Ishikawa (cell line): Measurements from ENCODE around the gene NXF3.

Source experiments
- CEBPB ChIP-seq: IDR thresholded peaks from 2 replicates; pipeline ENCODE4 v1.6.1; 2012
- CREB1 ChIP-seq: IDR thresholded peaks from 2 replicates; pipeline ENCODE4 v1.6.1; 2012; ENCODE audit warnings: low read depth
- EGR1 ChIP-seq: IDR thresholded peaks from 2 replicates; pipeline ENCODE4 v1.6.1; 2012
- EP300 ChIP-seq: IDR thresholded peaks from 2 replicates; pipeline ENCODE4 v1.6.1; 2012; ENCODE audit warnings: borderline replicate concordance
- FOXM1 ChIP-seq: IDR thresholded peaks from 2 replicates; pipeline ENCODE4 v1.6.1; 2012; ENCODE audit warnings: low read depth, borderline replicate concordance
- NFIC ChIP-seq: IDR thresholded peaks from 2 replicates; pipeline ENCODE4 v1.6.1; 2012
- RAD21 ChIP-seq: IDR thresholded peaks from 2 replicates; pipeline ENCODE4 v1.6.1; 2012; ENCODE audit warnings: low read depth
- REST ChIP-seq: IDR thresholded peaks from 2 replicates; pipeline ENCODE4 v1.6.1; 2012; ENCODE audit warnings: low read depth, mild to moderate bottlenecking
- TAF1 ChIP-seq: IDR thresholded peaks from 2 replicates; pipeline ENCODE4 v1.6.1; 2012; ENCODE audit warnings: low read depth, mild to moderate bottlenecking
- TCF12 ChIP-seq: IDR thresholded peaks from 2 replicates; pipeline ENCODE4 v1.6.1; 2012; ENCODE audit warnings: low read depth
- TEAD4 ChIP-seq: IDR thresholded peaks from 2 replicates; pipeline ENCODE4 v1.6.1; 2012
- YY1 ChIP-seq: IDR thresholded peaks from 2 replicates; pipeline ENCODE4 v1.6.1; 2012; ENCODE audit warnings: low read depth
- ZBTB7A ChIP-seq: IDR thresholded peaks from 2 replicates; pipeline ENCODE4 v1.6.1; 2012; ENCODE audit warnings: low read depth
- TF ChIP-seq, protein P1 (sequence below): IDR thresholded peaks from 2 replicates; pipeline ENCODE4 v1.6.1; 2012
- TF ChIP-seq, protein P2 (sequence below): IDR thresholded peaks from 2 replicates; pipeline ENCODE4 v1.6.1; 2012

NXF3 gene

GRCh38 chrX:103101299-103102042, 8.5 kb upstream of the NXF3 start:
- TF ChIP-seq, protein P1, sequence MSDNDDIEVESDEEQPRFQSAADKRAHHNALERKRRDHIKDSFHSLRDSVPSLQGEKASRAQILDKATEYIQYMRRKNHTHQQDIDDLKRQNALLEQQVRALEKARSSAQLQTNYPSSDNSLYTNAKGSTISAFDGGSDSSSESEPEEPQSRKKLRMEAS, result no peak
- no peak for TF ChIP-seq TCF12
- TF ChIP-seq REST, result no peak
- no peak for TF ChIP-seq YY1
- TF ChIP-seq ZBTB7A, result no peak
- TF ChIP-seq EP300, result no peak
- no peak for TF ChIP-seq TAF1
- TF ChIP-seq CEBPB, result no peak
- TF ChIP-seq CREB1, result no peak
- TF ChIP-seq FOXM1, result no peak

- TF ChIP-seq EP300 (no peak), CREB1 (no peak), TAF1 (no peak), FOXM1 (no peak), REST (no peak), NFIC (no peak), RAD21 (no peak), TEAD4 (no peak), CEBPB (no peak), TCF12 (no peak), YY1 (no peak), EGR1 (no peak), ZBTB7A (no peak)
- TF ChIP-seq, protein P1, result no peak
- TF ChIP-seq, protein P2, sequence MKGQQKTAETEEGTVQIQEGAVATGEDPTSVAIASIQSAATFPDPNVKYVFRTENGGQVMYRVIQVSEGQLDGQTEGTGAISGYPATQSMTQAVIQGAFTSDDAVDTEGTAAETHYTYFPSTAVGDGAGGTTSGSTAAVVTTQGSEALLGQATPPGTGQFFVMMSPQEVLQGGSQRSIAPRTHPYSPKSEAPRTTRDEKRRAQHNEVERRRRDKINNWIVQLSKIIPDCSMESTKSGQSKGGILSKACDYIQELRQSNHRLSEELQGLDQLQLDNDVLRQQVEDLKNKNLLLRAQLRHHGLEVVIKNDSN, result no peak
Measured at GRCh38 chrX:103100484-103100883, 7.5 kb upstream of the NXF3 start.

- TF ChIP-seq YY1 (no peak), TAF1 (no peak), REST (no peak), CEBPB (no peak), RAD21 (no peak), CREB1 (no peak), EP300 (no peak), TCF12 (no peak)
- TF ChIP-seq, protein P1, result no peak
Measured at GRCh38 chrX:103099691-103100090, 6.7 kb upstream of the NXF3 start.

- no peak for TF ChIP-seq REST
- TF ChIP-seq NFIC, result no peak
- TF ChIP-seq EP300, result no peak
- no peak for TF ChIP-seq CREB1
- TF ChIP-seq FOXM1, result no peak
- TF ChIP-seq TAF1, result no peak
- TF ChIP-seq TCF12, result no peak
- TF ChIP-seq, protein P2, result no peak
- no peak for TF ChIP-seq ZBTB7A
- TF ChIP-seq RAD21, result no peak
- TF ChIP-seq, protein P1, result no peak
- no peak for TF ChIP-seq EGR1
- TF ChIP-seq YY1, result no peak
- no peak for TF ChIP-seq TEAD4
- no peak for TF ChIP-seq CEBPB
Measured at GRCh38 chrX:103098488-103098887, 5.5 kb upstream of the NXF3 start.
